Kidney (tissue), 14 donors: ENCODE results near the gene FBXO2. TPM values are rescaled to one million over a fixed set of nuclear protein-coding genes. Genes with fewer than 3 reads are reported as not detected.

ENCODE experiments used
- DNase-seq, 5 donors: peaks; one replicate each; pipeline ENCODE4 v3.0.0-alpha.2; 2013 to 2020
- FAIRE-seq: peaks from 2 replicates; lab custom pipeline; 2012; peaks lifted over from hg19 to GRCh38; lab: Jason Lieb, UNC
- H3K27ac ChIP-seq, 2 donors: one replicate each; pipeline ENCODE4 v1.7.0; 2013; ENCODE audit warnings: low read depth in 2 of 2, low read length in 2 of 2, inconsistent platforms in 1 of 2
- H3K27me3 ChIP-seq: one replicate; pipeline ENCODE4 v1.7.1; 2013; ENCODE audit warnings: low read length, inconsistent platforms; ENCODE audit not compliant: control insufficient read depth, insufficient read depth
- H3K36me3 ChIP-seq, 3 donors: one replicate each; pipeline versions ENCODE4 v1.7.0 to v1.7.1; 2013; ENCODE audit warnings: low read length in 3 of 3, control low read depth in 1 of 3, inconsistent platforms in 1 of 3; ENCODE audit not compliant: insufficient read depth in 3 of 3, control insufficient read depth in 2 of 3
- H3K4me1 ChIP-seq, 3 donors: one replicate each; pipeline versions ENCODE4 v1.7.0 to v1.7.1; 2013; ENCODE audit warnings: low read length in 3 of 3, inconsistent platforms in 1 of 3, low read depth in 1 of 3; ENCODE audit not compliant: control insufficient read depth in 2 of 3, insufficient read depth in 2 of 3
- H3K4me3 ChIP-seq, 3 donors: one replicate each; pipeline versions ENCODE4 v1.7.0 to v1.8.1; 2013; ENCODE audit warnings: low read length in 3 of 3, control low read depth in 1 of 3, inconsistent platforms in 1 of 3
- H3K9ac ChIP-seq, 3 donors: one replicate each; pipeline versions ENCODE4 v1.7.0 to v1.7.1; 2013; ENCODE audit warnings: low read length in 3 of 3, control low read depth in 1 of 3, inconsistent platforms in 1 of 3
- H3K9me3 ChIP-seq, 3 donors: one replicate each; pipeline versions ENCODE4 v1.7.0 to v1.7.1; 2013; ENCODE audit warnings: low read length in 3 of 3, control low read depth in 1 of 3, inconsistent platforms in 1 of 3; ENCODE audit not compliant: control insufficient read depth in 2 of 3, insufficient read depth in 1 of 3
- intact Hi-C: fragments of 100-400 bp; cut with DNase I; formaldehyde crosslinking; loops from one replicate; pipeline ENCODE4 v1.11.1; 2022
- polyA plus RNA-seq: library from polyadenylated mRNA; stranded (reverse); fragments of 350-450 nt; fragmentation: Illumina TruSeq; extraction: RNeasy Lipid Tissue Mini Kit (QIAGEN cat#74804); gene quantifications from one replicate; pipeline ENCODE4 v1.2.3, GENCODE V29; 2014; ENCODE audit warnings: low read depth, low replicate concordance; ENCODE audit not compliant: insufficient read depth
- total RNA-seq: library from RNA; stranded (reverse); fragmentation: NEBNext Ultra II Directional; extraction: Animal tissue kit (Norgen Biotek cat#: 25700); gene quantifications from one replicate; pipeline ENCODE4 v1.2.1, GENCODE V29; 2021
- TF ChIP-seq, protein P1 (sequence below): IDR thresholded peaks from 3 replicates; pipeline ENCODE4 v1.5.1; 2012; ENCODE audit warnings: mild to moderate bottlenecking, moderate library complexity, borderline replicate concordance; ENCODE audit not compliant: insufficient read depth; ENCODE audit errors: extremely low read depth
- donor health status: control.
- donor health status: control.
- donor health status: control.
- donor health status: control.
- donor health status: control.
- donor health status: DM: yes; HTN: yes; CAD: no.
- donor health status: Normal renal cell carcinoma (clear cell type).

Gene FBXO2
- total and polyA plus RNA-seq, 2 donors from 2014 or later, result 10.2 to 38.4 TPM

DNA sequence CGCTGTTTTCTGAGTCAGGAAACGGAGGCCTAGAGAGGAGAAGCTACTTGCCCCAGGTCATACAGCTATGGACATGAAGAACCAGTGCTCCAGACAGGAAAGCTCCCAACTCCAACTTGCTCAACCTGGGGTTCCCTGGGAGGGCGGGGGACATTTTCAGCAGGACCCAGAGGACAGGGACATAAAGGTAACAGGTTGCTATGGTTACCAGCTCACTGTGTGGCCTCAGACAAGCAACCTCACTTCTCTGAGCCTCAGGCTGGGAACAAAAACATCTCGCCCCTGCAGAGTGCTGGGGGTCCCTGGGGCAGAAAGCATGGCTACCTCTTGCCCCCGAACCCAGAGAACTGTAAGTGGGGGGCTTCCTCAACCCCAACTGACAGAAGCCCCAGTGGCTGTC, 16.1 kb downstream of the FBXO2 start:
- no peak for FAIRE-seq
- Histone ChIP-seq H3K4me1 (no peaks in the 10 kb centered on the region), H3K36me3 (no peaks in the 10 kb centered on the region), H3K9ac (no peak overlapping the region), H3K27ac (no peak overlapping the region), H3K9me3 (no peaks in the 10 kb centered on the region), H3K27me3 (no peaks in the 10 kb centered on the region), H3K4me3 (no peak overlapping the region)
- no peak for DNase-seq
- intact Hi-C loops, result no loop called here
- TF ChIP-seq, protein P1, sequence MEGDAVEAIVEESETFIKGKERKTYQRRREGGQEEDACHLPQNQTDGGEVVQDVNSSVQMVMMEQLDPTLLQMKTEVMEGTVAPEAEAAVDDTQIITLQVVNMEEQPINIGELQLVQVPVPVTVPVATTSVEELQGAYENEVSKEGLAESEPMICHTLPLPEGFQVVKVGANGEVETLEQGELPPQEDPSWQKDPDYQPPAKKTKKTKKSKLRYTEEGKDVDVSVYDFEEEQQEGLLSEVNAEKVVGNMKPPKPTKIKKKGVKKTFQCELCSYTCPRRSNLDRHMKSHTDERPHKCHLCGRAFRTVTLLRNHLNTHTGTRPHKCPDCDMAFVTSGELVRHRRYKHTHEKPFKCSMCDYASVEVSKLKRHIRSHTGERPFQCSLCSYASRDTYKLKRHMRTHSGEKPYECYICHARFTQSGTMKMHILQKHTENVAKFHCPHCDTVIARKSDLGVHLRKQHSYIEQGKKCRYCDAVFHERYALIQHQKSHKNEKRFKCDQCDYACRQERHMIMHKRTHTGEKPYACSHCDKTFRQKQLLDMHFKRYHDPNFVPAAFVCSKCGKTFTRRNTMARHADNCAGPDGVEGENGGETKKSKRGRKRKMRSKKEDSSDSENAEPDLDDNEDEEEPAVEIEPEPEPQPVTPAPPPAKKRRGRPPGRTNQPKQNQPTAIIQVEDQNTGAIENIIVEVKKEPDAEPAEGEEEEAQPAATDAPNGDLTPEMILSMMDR, result no peak

DNA sequence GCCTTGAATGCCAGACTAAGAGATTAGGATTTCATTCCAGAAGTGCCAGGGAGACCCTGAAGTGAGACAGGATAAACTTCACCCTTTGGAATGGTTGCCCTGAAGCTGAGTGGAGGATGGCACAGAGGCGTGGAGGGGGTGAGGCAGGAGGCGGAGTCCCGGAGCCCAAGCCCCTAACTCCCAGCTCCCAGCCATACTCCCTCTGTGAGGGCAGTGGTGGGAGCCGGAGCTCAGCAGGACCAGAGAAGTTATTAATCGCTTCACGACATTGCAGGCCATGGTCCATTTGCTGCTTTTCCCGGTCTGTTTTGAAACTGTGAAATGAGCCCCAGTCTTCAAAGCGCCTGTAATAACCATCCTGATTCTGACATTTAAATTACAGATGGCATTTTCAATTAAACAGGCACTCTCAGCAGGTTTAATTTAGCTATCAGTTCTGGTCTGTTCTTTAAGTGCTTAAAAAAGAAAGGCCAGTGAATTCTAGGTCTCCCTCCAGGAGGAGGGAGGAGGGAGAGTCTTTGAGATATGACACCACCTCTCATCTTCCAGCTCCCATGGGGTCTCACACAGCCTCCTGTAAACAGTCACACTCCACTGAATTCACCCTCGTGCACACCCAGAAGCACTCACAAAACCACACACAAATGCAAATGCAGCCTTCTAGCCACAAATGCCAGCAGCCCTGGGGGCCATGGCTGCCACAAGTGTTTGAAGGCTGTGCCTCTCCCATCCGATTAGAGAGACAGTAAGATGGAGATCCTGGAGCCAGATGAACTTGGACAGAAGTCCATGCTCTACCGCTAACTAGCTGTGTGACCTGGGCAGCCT, 19.6 kb downstream of the FBXO2 start:
- H3K9me3 ChIP-seq, result no peaks in the 10 kb centered on the region
- H3K4me3 ChIP-seq, result no peak overlapping the region
- H3K27me3 ChIP-seq, result no peaks in the 10 kb centered on the region
- TF ChIP-seq, protein P1, result no peak
- no peaks in the 10 kb centered on the region for H3K4me1 ChIP-seq
- intact Hi-C loops, result no loop called here
- H3K27ac ChIP-seq, result no peak overlapping the region
- H3K36me3 ChIP-seq, result no peaks in the 10 kb centered on the region
- DNase-seq (peak in 3 of 5 donors; percentile 41 to 54 (median 50)), FAIRE-seq (no peak)
- no peak overlapping the region for H3K9ac ChIP-seq

DNA sequence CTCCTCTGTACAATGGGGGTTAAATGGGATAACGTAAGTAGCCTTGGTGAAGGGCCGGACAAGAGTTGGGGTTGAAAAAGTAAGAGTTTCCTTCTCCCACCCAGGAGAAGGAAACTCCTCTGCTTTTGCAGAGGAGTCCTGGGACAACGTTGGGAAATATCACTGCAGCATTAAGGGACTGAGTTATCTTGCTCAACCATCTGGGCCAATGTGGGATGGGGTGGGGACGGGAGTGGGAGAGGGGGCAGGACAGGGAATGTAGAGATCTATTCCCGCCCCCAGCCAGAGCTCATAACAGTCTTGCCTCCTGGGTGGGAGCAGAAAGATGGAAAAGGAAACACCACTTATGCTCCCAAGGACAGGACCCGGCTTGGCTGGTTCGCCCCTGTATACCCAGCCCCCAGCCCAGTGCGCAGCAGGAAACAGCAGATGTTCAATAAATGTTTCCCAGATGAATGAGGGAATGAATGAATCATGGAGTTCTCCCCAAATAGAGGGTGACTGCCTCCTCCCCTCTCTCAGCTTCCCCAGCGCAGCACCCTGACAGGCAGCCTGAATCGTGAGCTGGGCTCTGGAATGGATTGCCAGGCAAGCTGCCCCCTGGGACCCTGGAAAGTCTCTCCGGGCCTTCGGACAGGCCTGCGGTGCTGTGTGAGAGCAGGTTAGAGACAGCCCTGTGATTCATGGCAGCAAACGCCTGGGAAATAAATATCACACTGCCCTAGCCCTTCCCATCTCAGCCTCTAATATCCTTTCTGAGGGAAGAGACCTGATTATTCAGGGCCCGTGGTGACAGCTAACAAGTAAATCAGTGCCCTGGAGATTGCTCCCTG, 24.8 kb downstream of the FBXO2 start:
- intact Hi-C loops, result no loop called here
- no peak for DNase-seq
- Histone ChIP-seq H3K27me3 (no peaks in the 10 kb centered on the region), H3K36me3 (no peaks in the 10 kb centered on the region), H3K4me1 (no peaks in the 10 kb centered on the region), H3K27ac (no peak overlapping the region), H3K9ac (no peak overlapping the region), H3K9me3 (peaks cover 0 to 5% (median 0%) of the 10 kb centered on the region in 3 donors), H3K4me3 (no peak overlapping the region)
- no peak for FAIRE-seq
- TF ChIP-seq, protein P1, result no peak
